ENCODE results near the gene ATRAID.
"Not testable (repeated sequence)": the region's sequence is repeated elsewhere in the genome, so short reads cannot be mapped to it uniquely, and the experiment has no call there.

The ATRAID gene

DNA sequence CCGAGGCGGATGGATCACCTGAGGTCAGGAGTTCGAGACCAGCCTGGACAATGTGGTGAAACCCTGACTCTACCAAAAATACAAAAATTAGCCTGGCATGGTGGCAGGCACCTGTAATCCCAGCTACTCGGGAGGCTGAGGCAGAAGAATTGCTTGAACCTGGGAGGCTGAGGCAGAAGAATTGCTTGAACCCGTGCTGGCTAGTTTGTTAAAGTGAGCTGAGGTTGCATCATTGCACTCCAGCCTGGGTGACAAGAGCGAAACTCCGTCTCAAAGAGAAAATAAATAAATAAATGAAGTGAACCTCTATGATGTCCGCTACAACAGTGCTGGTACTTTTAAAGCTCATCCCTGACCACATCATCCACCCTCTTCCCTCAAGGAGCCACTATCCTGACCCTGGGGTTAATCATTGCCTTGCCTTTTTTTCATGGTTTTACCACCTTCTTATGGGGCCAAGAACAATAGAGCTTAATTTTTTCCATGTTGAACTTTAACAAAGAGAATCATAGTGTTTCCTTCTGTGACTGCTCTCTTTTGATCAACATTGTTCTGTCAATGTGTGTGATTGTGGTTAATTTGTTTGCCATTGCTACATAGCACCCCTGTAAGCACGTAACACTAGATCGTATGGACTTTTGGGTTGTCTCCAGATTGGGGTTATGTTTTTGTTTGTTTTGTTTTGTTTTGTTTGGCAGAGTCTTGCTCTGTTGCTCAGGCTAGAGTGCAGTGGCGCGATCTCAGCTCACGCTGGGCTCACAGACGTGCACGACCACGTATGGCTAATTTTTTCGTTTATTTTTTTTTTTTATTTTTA is 17.1 kb upstream of the ATRAID start:
- DNase-seq: no peak

DNA sequence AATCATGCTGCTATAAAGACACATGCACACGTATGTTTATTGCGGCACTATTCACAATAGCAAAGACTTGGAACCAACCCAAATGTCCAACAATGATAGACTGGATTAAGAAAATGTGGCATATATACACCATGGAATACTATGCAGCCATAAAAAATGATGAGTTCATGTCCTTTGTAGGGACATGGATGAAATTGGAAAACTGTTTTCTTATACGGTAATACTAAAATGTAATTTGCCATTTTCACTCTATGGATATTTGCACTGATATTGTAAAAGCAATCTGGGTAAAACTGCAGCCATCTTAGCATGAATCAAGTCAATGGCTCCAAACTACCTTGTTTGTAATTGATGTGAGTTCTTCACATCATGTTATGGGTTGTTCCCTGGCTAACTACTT is 16.0 kb upstream of the ATRAID start:
- not testable (repeated sequence) for DNase-seq

DNA sequence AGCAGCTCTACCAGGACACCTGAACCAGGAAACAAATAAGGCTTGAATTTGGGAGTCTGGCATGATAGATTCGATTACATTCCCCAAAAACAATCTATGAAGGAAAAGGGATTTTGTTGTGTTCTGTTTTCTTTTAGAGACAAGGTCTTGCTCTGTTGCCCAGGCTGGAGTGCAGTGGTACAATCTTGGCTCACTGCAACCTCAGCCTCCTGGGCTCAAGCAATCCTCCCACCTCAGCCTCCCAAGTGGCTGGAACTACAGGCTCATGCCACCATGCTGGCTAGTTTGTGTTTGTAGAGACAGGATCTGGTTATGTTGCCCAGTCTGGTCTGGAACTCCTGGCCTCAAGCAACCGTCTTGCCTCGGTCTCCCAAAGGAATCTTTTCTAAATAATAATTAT is 13.8 kb upstream of the ATRAID start:
- not testable (repeated sequence) for DNase-seq

DNA sequence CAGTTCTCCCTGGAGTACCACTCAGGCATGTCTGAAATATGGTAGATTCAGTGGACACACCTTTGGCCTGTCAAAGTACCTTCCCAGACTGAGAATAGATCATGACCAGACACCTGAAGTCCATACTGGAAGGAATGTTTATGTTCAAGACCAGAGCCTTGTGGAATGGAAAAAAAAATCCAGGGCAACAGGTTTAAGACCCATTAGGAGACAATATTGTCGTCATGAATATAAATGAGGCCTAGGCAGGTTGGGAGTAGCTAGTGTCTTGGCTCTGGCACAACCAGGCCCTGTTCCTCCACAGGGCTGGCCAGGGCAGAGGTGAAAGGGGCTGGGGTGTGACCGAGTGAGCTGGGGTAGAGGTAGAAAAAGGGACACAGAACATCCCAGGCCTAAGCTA is 13.2 kb upstream of the ATRAID start:
- no peak for DNase-seq

DNA sequence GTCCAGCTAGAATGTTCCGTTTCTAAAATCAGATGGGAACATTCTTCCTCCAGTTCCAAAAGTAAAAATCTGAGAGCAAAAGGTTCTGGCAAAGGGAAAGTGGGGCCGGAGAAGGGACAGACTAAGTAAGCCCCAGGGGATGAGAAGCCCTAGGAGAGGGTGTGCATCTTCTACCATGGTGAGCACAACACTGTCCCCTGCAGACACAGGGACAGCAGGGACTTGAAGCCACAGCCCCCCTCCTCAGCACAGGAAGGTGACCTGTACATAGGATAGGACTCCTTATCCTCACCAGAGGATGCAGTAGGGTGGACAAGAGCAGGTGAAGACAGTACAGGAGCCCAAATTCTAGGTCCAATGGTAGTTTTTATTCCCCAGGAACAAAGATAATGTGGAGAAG is 12.6 kb upstream of the ATRAID start:
- no peak for DNase-seq

DNA sequence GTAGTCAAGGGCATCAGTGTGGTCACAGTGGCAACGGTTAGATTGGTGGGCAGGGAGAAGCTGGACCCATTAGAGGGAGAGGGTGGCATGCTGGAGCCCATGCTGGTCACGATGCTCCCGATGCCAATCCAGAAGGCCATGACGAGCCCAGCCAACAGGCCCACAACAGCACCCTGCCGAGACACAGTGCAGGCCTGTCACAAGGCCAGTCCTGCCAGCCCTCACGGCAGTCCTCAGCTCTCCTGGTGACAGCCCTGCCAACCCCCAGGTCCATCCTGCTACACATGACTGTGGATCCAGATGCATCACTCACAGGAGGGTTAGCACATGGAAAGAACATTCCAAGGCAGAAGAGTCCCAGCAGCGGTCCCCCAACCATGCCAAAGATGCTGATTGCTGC is 10.2 kb upstream of the ATRAID start:
- DNase-seq: no peak

DNA sequence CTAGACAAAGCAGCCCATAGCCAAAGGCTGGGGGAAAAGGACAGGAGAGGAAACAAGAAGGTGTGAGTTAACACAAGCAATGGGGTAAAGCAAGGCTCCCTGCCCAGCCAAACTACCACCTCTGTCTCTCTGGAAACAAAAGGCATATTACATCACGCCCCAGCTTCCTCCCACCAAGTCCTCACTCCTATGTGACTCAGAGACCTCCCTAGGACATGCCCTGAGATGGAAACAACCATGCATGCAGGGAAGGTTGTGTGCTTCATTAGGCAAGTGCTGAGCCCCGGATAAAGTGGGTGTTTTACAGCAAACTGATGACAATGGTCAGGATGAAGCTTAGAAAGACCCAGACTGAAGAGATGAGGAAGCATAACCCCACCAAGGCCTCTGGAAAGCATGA is 9.0 kb upstream of the ATRAID start:
- DNase-seq: no peak

DNA sequence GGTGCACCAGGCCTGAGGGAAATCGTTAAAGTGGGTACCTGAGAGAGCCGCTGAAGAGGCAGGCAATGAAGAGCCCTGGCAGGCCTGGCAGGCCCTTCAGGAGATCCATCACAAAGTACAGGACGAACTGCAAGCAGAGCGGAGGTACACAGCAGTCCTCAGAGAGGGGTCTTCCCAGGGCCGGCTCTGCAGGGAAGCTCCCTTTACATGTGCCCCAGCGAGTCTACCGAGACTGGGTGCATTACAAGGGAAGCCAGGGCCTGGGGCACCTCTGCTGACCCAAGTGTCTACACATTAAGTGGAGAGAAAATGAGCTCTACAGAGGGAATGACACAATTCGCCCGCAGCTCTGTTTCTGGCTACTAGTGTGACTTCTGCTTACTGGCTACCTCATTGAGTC is 8.1 kb upstream of the ATRAID start:
- no peak for DNase-seq

DNA sequence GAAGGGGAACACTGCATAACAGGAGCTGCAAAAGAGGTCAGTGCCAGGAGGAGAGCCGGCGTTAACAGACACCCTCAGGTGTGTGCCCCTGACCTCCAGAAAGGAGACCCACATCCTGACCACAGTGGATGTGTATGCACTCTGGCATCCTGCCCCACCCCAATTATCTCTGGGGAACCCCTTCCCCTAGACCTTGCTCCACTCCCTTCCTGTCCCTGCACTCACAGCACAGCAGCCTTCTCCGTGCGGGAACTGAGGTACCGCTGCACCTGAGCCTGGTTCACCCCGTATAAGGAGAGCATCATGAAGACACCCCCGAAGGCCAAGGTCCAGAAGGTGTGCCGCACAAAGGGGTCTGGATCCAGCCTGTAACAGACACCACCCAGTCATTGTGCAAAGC is 7.3 kb upstream of the ATRAID start:
- DNase-seq: no peak

DNA sequence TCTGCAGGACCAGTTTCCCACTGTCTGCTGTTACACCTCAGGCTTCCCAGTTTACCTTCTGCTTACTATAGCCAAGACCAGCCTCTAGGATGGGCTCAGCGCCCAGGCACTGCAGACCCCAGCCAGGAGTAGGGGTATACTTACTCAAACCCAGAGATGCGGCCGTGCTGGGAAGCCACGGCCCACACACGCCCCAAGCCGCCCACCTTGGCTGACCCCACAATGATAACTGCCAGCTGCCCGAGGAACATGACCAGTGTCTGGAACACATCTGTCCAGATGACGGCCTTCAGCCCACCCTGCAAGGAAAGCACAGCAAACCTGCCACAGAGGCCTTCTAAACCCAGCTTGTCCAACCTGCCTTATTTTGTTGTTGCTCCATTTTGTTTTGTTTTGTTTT is 6.6 kb upstream of the ATRAID start:
- no peak for DNase-seq

DNA sequence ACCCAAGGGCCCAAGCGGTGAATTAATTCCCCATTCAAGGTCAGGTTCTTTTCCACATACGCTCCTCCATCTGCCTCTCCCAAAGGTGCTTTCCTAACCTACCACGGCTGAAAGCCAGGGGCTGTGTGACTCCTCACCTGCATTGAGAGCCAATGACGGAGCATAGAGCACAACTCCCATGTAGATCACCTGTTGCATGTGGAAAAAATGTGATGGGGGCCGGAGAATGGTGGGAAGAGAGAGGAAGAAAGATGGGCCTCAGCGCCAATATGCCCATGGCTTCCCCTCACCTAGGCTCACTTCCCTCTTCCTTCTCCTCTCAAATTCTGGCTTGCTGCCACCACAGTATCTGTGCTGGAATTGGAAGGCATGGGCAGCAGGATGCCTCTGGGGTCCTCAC is 5.5 kb upstream of the ATRAID start:
- no peak for DNase-seq

DNA sequence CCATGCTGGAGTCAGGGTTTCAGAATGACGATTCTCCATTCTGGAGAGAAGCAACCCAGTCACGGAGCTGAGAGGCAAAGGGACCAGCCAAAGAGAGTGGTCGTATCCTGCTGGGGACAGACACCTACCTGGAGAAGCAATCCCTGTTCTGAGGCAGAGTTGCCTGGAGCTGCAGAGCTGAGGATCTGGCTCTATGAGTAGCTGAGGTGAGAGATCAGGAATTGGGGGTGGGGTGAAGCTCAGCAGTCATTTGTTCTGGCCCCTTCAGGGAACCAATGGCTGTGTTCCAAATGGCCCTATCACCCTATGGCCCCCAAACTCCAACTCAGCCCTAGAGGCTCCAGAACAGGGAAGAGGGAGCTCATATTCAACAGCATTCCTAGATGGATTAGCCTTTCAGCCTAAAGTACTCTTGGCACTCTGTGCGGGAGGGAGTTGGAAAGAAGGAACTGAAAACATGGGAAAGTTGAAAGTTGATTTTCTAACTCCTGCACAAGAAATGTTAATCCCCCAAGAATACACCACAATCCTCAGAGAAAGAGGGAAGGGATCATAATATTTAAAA is 3.3 kb upstream of the ATRAID start:
- no peak for DNase-seq

DNA sequence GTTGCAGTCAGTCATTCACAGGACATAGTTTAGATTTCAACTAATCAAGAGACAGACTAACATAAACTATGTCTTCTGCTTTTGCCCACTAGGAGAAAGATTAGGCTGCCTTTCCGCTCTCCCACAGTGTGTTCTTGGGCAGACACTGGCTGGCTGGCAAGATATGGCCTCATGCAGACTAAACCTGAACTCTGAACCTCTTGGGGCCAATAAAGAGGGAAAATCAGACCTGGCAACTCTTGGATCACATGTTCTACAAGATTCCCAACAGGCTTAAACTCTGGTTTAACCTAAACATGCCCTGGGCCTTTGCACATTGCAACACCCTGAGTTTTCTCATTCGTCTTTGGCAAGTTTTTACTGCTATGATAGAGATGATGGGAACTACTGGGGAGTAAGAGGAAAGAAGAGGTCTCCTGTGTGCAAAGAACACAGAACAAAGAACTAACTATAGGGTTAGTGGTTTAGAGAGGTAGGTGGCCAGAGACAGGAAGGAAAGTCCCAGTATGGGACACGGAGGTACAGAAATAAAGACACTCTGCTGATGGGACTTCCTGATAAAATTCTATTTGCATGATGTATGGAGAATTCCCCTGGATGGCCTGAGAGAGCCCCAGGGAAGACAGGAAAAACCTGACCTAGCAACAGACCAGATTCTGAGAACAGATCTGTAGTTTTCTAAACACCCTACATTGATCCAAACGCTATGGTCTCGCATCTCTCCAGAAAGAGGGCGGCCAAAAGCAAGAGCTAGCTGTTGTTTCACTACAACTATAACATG is 2.0 kb upstream of the ATRAID start:
- DNase-seq: no peak

DNA sequence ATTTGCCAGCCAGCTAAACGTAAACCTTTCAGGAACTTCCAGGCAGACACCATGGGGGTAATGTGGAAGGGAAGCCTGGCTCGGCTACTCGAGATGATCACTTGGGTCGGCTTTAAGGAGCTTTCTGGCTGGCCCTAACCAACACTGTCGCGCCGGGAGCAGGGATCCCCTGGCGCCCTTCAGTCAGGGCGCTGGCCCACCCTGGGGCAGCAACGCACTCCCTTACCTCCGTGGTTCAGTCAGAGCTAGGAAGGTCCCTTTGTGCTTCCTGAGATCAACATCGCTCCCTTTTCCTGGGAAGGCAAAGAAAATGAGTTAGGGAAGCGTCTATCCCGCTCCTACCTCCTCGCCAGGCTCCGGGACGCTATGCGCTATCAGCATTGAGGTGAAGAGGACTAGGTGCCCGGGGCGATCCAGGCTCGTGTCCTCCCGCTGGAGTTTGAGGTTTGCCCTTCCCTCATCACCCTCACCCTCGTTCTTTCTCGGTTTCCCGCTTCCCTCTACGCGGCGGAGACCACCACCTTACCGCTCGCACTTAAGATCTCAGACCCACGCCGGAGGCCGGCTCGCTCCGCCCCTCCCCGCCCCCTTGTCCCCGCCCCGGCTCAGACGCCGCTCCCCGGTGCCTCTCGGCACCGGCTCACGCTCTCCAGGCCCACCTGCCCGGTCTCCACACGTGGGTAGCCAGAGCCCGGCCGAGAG is 449 bp upstream of the ATRAID start:
- no peak for DNase-seq

DNA sequence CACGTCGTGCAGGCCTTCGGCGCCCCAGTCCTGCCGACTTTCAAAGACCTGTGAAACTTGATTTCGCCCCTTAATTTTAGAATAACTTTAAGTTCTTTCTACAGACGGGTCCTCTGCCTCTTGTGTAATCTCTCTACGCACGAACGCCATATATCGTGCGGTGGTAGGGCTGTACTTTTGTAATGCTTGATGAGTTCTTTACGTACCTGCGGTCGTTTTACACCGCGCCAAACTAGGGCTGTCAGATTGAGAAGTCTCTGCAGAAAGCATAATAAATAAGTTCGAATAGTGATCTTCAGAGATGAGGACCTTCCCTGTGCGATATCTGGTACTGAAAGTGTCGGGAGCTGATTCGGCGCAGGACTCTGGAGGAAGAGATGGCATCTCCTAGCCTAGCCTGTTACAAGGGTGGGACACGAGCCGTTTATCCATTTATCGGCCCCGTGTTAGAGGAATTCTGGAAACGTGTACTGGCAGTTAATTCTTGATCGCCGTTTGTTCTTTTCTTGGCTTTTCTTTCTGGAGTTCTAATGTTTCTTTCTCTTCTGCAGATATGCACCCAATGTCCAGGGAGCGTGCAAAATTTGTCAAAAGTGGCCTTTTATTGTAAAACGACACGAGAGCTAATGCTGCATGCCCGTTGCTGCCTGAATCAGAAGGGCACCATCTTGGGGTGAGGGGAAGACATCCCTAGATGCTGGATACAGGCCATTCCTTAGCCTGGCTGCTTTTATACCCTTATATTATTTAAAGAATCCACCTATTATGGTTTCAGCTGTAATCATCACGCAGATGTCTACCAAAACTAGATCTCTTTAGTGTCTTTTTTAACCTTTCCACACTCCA is 1.0 kb downstream of the ATRAID start:
- DNase-seq: no peak

DNA sequence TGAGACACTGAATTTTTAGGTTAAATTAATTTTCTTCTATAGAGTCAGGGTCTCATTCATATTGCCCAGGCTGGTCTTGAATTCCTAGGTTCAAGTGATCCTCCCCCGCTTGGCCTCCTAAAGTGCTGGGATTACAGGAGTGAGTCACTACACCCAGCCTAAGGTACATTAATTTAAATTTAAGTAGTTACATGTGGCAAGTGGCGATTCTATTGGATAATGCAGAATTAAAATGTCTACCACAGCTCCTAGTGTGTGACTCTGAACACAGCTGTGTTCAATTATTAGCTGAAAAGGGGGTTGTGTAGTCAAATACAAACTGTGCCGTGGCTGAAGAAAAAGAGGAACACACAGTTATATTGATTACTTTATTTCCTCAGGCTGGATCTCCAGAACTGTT is 3.1 kb downstream of the ATRAID start:
- no peak for DNase-seq

DNA sequence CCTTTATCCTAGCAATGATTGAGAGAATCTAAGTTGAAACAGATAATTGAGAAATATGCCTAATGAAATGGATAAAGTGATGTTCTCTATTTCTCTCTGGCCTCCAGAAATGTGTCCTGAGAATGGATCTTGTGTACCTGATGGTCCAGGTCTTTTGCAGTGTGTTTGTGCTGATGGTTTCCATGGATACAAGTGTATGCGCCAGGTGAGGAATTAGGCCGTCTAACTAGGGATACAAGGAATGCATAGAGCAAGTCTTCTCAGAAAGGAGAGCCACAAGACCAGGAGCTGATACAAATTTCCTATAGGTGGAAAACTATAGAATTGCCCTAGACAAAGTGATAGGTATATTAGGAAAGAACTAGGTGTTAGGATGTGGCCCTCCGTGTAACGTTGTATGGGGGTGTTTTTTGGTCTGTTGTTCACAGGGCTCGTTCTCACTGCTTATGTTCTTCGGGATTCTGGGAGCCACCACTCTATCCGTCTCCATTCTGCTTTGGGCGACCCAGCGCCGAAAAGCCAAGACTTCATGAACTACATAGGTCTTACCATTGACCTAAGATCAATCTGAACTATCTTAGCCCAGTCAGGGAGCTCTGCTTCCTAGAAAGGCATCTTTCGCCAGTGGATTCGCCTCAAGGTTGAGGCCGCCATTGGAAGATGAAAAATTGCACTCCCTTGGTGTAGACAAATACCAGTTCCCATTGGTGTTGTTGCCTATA is 4.7 kb downstream of the ATRAID start:
- no peak for DNase-seq

DNA sequence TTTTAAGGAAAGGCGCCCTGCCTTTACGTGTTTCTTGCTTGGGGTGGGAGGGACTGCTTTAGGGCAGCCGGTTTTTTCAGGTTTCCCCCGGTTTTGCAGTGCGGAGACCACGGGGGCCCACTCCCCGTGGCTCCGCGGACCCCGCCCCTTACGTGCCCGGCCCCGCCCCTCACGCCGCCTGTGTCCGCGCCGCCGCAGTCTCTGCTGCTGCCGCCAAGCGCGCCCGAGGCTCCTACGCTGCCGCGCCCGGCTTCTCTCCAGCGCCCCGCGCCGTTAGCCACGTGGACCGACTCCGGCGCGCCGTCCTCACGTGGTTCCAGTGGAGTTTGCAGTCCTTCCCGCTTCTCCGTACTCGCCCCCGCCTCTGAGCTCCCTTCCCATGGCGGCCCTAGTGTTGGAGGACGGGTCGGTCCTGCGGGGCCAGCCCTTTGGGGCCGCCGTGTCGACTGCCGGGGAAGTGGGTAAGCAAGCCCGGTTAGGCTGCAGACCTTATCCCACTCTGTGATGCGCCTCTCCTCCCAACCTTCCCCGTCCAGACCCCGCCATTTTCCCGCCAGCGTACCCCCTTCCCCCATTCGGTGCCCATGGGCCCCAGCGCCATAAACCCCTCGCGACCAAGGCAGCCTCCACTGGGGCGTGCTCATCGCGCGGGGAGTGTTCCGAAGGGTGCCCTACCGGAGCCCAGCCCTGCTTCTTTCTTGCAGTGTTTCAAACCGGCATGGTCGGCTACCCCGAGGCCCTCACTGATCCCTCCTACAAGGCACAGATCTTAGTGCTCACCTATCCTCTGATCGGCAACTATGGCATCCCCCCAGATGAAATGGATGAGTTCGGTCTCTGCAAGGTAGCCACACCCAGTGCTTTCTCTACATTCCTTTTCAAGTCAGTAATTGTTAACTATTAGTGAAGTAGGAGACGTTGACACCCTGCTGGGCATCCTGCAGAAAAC is 5.6 kb downstream of the ATRAID start, which contains the start of gene CAD:
Gene CAD (plus strand): TSS at position 197 of the 949 bp plus-strand sequence. CDS start 183 bp downstream, at position 380.
- peak; percentile 88 for DNase-seq

DNA sequence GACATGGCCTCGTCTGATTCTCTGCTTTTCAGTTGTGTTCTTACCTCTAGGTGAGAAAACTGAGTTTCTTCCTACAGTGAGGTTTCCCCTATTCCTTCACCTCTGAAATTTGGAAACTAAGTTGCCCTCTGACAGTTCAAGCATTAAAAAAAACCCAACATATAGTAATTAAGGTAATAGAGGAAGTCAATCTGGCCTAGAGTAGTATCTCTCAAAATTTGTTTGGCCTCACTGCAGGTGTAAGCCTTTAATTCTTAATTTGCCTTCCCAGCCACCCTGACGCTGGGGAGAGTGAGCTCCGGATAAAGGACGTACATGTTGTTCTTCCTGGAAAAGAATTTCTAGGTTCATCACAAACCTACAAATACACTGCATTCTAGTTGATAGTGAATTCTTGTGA is 6.8 kb downstream of the ATRAID start:
- no peak for DNase-seq

DNA sequence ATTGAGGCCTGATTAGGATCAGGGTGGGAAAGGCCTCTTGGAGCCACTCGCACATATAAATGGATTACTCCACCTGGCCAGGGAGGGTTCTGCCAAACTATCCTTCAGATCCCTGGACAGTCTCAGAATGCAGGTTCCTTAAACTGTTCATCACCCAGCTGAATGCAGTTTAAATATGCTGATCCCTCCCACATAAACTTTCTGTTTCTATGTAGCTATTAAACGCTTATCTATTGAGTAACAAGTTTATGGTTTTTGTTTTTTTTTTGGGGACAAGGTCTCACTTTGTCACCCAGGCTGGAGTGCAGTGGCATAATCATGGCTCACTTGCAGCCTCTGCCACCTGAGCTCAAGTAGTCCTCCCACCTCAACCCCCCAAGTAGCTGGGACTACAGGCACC is 7.2 kb downstream of the ATRAID start:
- DNase-seq: no peak

DNA sequence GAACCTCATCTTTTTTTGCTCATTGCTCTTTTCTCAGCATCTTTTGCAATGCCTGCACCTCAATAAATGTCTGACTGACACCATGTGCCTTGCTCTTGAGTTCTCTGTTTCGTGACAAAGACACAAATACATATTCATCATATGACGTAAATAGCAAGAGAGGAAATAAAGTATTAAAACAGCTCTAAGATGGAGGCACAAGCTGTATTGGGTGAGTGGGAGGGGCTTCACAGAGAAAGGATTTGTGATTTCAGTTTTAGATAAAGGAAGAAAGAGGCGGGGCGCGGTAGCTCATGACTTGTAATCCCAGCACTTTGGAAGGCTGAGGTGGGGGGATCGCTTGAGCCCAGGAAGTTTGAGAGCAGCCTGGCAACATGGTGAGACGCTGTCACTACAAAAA is 8.2 kb downstream of the ATRAID start:
- no peak for DNase-seq

All from GDM1 (cell line).